Cardiac muscle cell (in vitro differentiated cells and primary cell): ENCODE measurements around the gene SPATA31D1. TPM values are rescaled to one million over a fixed set of nuclear protein-coding genes. Genes with fewer than 3 reads are reported as not detected.
"Not testable (repeated sequence)": the region's sequence is repeated elsewhere in the genome, so short reads cannot be mapped to it uniquely, and the experiment has no call there.

ENCODE experiments used
- DNase-seq, 2 donors: peaks; one replicate each; pipeline versions ENCODE4 v3.0.0 to v3.0.0-alpha.2; 2010 to 2017; ENCODE audit warnings: low read depth in 1 of 2, low spot score in 1 of 2
- H3K27ac ChIP-seq: fragments of 200-600 bp; sonication (generic); 2 replicates; pipeline ENCODE4 v1.5.1; 2016
- H3K27me3 ChIP-seq: fragments of 200-600 bp; sonication (generic); 2 replicates; pipeline ENCODE4 v1.6.0; 2016; ENCODE audit warnings: control low read depth
- H3K36me3 ChIP-seq: fragments of 200-600 bp; sonication (generic); 2 replicates; pipeline ENCODE4 v1.5.1; 2016; ENCODE audit warnings: control low read depth
- H3K4me1 ChIP-seq: fragments of 200-600 bp; sonication (generic); 2 replicates; pipeline ENCODE4 v1.8.1; 2017; ENCODE audit warnings: low read depth, mild to moderate bottlenecking, mixed run types
- H3K4me3 ChIP-seq: fragments of 200-600 bp; sonication (generic); 2 replicates; pipeline ENCODE4 v1.5.1; 2016; ENCODE audit warnings: mild to moderate bottlenecking
- H3K9me3 ChIP-seq: fragments of 200-600 bp; sonication (generic); 2 replicates; pipeline ENCODE4 v1.5.1; 2017; ENCODE audit warnings: low read depth, mild to moderate bottlenecking, control low read depth
- CTCF ChIP-seq: IDR thresholded peaks from 2 replicates; pipeline ENCODE4 v1.5.1; 2012; ENCODE audit warnings: low read depth, mild to moderate bottlenecking, low read length
- polyA plus RNA-seq: library from polyadenylated mRNA; unstranded; fragments of >200 nt; fragmentation: Nextera tagmentation; extraction: Ambion mirVana; gene quantifications from 2 replicates; pipeline ENCODE4 v1.2.1, GENCODE V29; 2016
- total RNA-seq: library from RNA; depleted of rRNA; stranded (reverse); fragments of >200 nt; gene quantifications from 2 replicates; pipeline ENCODE4 v1.2.3, GENCODE V29; 2016

Gene SPATA31D1
- total RNA-seq (not detected in 2 replicates), polyA plus RNA-seq (not detected in 2 replicates)

DNA sequence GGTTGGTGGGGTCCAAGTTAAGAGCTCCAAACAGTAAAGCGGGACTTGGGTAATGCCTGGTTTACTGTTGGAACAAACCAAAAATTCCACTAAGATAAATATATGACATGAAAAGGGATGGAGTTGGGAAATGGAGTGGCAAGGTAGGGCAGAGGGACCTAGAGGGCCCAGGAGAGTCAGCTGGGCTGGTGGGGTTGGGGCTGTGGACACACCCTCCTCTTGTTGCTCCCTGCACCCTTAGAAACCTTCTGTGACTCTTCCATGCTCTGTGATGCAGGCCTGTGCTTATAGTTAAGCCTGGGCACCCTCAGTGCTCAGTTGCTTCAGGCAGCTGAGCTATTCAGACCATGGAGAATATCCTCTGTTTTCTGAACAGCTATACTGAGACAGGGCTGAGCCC lies at the start of gene SPATA31D1:
SPATA31D1 (plus strand) TSS at position 301 of the 400 bp plus-strand sequence; CDS start at position 348, 47 bp downstream.
- H3K36me3 ChIP-seq, H3K9me3 ChIP-seq, H3K4me3 ChIP-seq, DNase-seq, H3K27ac ChIP-seq, H3K27me3 ChIP-seq: not testable (repeated sequence)
- peaks cover 16% of the 10 kb centered on the region for H3K4me1 ChIP-seq

DNA sequence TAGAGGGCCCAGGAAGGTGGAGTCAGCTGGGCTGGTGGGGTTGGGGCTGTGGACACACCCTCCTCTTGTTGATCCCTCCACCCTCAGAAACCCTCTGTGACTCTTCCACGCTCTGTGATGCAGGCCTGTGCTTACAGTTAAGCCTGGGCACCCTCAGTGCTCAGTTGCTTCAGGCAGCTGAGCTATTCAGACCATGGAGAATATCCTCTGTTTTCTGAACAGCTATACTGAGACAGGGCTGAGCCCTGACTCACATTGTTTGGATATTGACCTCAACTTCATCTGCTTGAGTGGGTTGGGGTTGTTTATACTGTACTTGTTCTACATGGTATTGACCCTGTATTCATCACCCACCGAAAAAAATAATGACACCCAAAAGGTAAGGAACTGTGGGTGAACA lies 45.2 kb upstream of the SPATA31D1 start, which contains the start of gene SPATA31D3:
SPATA31D3 (plus strand) TSS at position 108 of the 400 bp plus-strand sequence; CDS start at position 194, 86 bp downstream.
- H3K9me3 ChIP-seq, H3K4me1 ChIP-seq, H3K36me3 ChIP-seq, H3K27me3 ChIP-seq, H3K4me3 ChIP-seq, DNase-seq, H3K27ac ChIP-seq: not testable (repeated sequence)

DNA sequence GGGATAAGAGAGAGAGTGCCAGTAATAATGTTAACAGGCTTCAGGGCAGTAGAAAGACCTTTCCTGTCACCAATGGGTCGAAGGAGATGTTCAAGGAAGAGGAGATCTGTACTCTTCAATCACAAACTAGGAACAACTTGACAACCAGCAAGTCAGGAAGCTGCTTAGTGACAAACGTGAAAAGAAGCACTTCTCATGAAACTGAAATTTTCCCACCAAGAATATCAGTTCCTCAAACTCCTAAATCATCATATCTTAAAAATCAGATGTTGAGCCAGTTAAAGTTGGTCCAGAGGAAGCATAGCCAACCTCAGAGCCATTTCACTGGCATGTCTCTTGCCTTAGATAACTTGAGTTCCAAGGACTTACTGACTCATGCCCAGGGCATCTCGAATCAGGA lies 39.9 kb upstream of the SPATA31D1 start:
- H3K27me3 ChIP-seq, H3K4me3 ChIP-seq, H3K36me3 ChIP-seq: not testable (repeated sequence)

GRCh38 chr9:81953096-81953495 lies 35.5 kb upstream of the SPATA31D1 start:
- no peak for TF ChIP-seq CTCF
- Histone ChIP-seq H3K4me1 (no peaks in the 10 kb centered on the region), H3K27me3 (no peaks in the 10 kb centered on the region)

More for the DNA sequence above, 39.9 kb upstream of the SPATA31D1 start:
- DNase-seq, H3K27ac ChIP-seq, H3K9me3 ChIP-seq, H3K4me1 ChIP-seq: not testable (repeated sequence)

DNA sequence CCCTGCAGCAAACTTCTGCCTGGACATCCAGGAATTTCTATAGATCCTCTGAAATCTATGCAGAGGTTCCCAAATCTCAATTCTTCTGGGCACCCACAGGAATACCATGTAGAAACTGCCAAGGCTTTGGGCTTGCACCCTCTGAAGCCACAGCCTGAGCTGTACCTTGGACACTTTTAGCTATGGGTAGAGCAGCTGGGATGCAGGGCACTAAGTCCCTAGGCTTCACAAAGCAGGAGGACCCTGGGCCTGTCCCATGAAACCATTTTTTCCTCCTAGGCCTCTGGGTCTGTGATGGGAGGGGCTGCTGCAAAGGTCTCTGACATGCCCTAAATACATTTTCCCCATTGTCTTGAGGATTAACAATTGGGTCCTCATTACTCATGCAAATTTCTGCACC lies 32.9 kb upstream of the SPATA31D1 start:
- no peaks in the 10 kb centered on the region for H3K27me3 ChIP-seq
- DNase-seq = no peak
- no peaks in the 10 kb centered on the region for H3K36me3 ChIP-seq
- H3K4me1 ChIP-seq = no peaks in the 10 kb centered on the region
- no peak overlapping the region for H3K27ac ChIP-seq
- TF ChIP-seq CTCF = no peak
- no peak overlapping the region for H3K4me3 ChIP-seq
- no peaks in the 10 kb centered on the region for H3K9me3 ChIP-seq

More at GRCh38 chr9:81953096-81953495, 35.5 kb upstream of the SPATA31D1 start:
- no peak for DNase-seq
- Histone ChIP-seq H3K36me3 (no peaks in the 10 kb centered on the region), H3K27ac (no peak overlapping the region), H3K4me3 (no peak overlapping the region), H3K9me3 (no peaks in the 10 kb centered on the region)

DNA sequence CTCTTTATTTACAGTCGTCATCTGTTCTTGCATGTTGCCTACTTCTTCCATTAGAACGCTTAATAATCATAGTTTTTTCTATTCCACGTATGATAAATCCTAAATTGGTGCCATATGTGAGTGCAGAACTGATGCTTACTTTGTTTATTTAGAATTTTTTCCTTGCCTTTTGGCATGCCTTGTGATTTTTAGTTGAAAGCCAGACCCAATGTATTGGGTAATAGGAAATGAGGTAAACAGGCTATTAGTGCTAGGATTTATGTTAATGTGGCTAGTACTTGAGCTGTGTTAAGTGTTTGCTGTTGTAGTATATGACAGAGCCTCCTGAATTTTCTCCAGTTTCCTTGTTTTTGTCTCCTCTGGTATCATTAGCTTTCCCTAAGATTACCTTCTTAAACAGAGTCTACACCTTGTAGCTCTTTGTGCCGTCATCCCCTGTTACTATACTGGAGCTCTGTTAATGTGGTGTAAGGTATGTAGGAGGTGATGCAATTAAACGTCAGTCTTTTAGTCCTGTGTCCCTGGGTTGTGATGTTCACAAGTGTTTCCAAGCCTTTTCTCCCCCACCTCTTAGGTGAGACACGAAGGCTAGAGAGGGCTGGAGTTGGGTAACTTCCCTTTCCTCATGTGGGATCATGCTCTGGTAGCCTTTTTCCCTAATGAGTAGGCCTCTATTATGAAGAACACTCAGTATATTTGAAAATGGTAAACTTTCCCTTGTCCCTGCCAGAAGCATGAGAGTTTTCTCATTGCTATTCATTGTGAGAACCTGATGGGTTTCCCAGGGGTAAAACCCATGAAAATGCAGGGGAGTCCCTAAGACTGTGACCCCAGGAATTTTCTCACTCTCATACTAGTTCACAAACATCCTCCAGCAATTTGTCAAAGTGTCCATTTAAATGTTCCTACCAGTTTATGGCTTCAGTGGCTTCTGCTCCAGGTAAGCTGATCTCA lies 24.1 kb upstream of the SPATA31D1 start:
- peak in 1 of 2 donors; percentile 23 for DNase-seq
- no peaks in the 10 kb centered on the region for H3K4me1 ChIP-seq
- H3K9me3 ChIP-seq = no peaks in the 10 kb centered on the region
- H3K4me3 ChIP-seq = no peak overlapping the region
- no peaks in the 10 kb centered on the region for H3K27me3 ChIP-seq
- no peak for TF ChIP-seq CTCF
- no peak overlapping the region for H3K27ac ChIP-seq
- H3K36me3 ChIP-seq = no peaks in the 10 kb centered on the region

- H3K36me3 ChIP-seq = no peaks in the 10 kb centered on the region
- no peak for DNase-seq
- no peak for TF ChIP-seq CTCF
Observed at GRCh38 chr9:81968026-81968425, 20.5 kb upstream of the SPATA31D1 start.

More at GRCh38 chr9:81968026-81968425, 20.5 kb upstream of the SPATA31D1 start:
- no peaks in the 10 kb centered on the region for H3K9me3 ChIP-seq
- H3K27ac ChIP-seq = no peak overlapping the region
- no peak overlapping the region for H3K4me3 ChIP-seq
- H3K27me3 ChIP-seq = no peaks in the 10 kb centered on the region
- H3K4me1 ChIP-seq = no peaks in the 10 kb centered on the region
